GM19035 (cell line): ENCODE results near the gene CLCA2.

Experiments
- ATAC-seq: cut with Tn5 transposase; IDR thresholded peaks from one replicate; pipeline ENCODE4 v1.9.1; 2021; ENCODE audit not compliant: unreplicated experiment

Gene CLCA2

GRCh38 chr1:86429835-86430234, 5.9 kb downstream of the CLCA2 start:
- ATAC-seq, result no peak

- ATAC-seq, result no peak
Measured at GRCh38 chr1:86430376-86430775, 6.4 kb downstream of the CLCA2 start.

- no peak for ATAC-seq
Measured at GRCh38 chr1:86434059-86434458, 10.1 kb downstream of the CLCA2 start.

- ATAC-seq, result no peak
Measured at GRCh38 chr1:86435327-86435726, 11.4 kb downstream of the CLCA2 start.

GRCh38 chr1:86436041-86436440, 12.1 kb downstream of the CLCA2 start:
- no peak for ATAC-seq

- ATAC-seq, result no peak
Measured at GRCh38 chr1:86441581-86441980, 17.6 kb downstream of the CLCA2 start.

- no peak for ATAC-seq
Measured at GRCh38 chr1:86441997-86442396, 18.0 kb downstream of the CLCA2 start.

GRCh38 chr1:86445919-86446318, 21.9 kb downstream of the CLCA2 start:
- ATAC-seq, result no peak

GRCh38 chr1:86447198-86447790, 23.3 kb downstream of the CLCA2 start:
- ATAC-seq, result no peak

GRCh38 chr1:86448670-86449069, 24.7 kb downstream of the CLCA2 start:
- ATAC-seq, result no peak

GRCh38 chr1:86449103-86449502, 25.1 kb downstream of the CLCA2 start:
- ATAC-seq, result no peak

- ATAC-seq, result no peak
Measured at GRCh38 chr1:86450847-86451246, 26.9 kb downstream of the CLCA2 start.

- no peak for ATAC-seq
Measured at GRCh38 chr1:86453664-86454063, 29.7 kb downstream of the CLCA2 start.

- no peak for ATAC-seq
Measured at GRCh38 chr1:86455073-86455472, 31.1 kb downstream of the CLCA2 start.

GRCh38 chr1:86460998-86461397, 37.0 kb downstream of the CLCA2 start:
- ATAC-seq, result no peak

- no peak for ATAC-seq
Measured at GRCh38 chr1:86461482-86461881, 37.5 kb downstream of the CLCA2 start.

GRCh38 chr1:86464819-86465218, 40.8 kb downstream of the CLCA2 start:
- ATAC-seq, result no peak

GRCh38 chr1:86466109-86466844, 42.3 kb downstream of the CLCA2 start:
- ATAC-seq, result no peak

GRCh38 chr1:86466986-86467385, 43.0 kb downstream of the CLCA2 start:
- no peak for ATAC-seq

- no peak for ATAC-seq
Measured at GRCh38 chr1:86468501-86468977, 44.6 kb downstream of the CLCA2 start, which contains the start of gene CLCA1. Gene CLCA1, plus strand, starts transcription at chr1:86468927. Its CDS starts 45 bp downstream, at chr1:86468972.

GRCh38 chr1:86470859-86471258, 46.9 kb downstream of the CLCA2 start:
- ATAC-seq, result peak; percentile 43

- ATAC-seq, result no peak
Measured at GRCh38 chr1:86471291-86471690, 47.3 kb downstream of the CLCA2 start.

- ATAC-seq, result no peak
Measured at GRCh38 chr1:86472152-86472551, 48.2 kb downstream of the CLCA2 start.
